Esophagus squamous epithelium (tissue), 5 donors: ENCODE measurements around the gene KCTD5. TPM values are rescaled to one million over a fixed set of nuclear protein-coding genes. Genes with fewer than 3 reads are reported as not detected.
"Not testable (repeated sequence)": the region's sequence is repeated elsewhere in the genome, so short reads cannot be mapped to it uniquely, and the experiment has no call there.

ENCODE experiments used
- DNase-seq: peaks from one replicate; lab custom pipeline; 2025; lab: John Stamatoyannopoulos, UW
- H3K27ac ChIP-seq, 4 donors: fragments of 200-600 bp; sonication (generic); one replicate each; pipeline ENCODE4 v1.5.1; 2016 to 2019; ENCODE audit warnings: mild to moderate bottlenecking in 1 of 4
- H3K27me3 ChIP-seq, 4 donors: fragments of 200-600 bp; sonication (generic); 1 replicate in 3 of 4; 2 replicates in 1 of 4; pipeline versions ENCODE4 v1.5.1 to v1.6.0; 2017 to 2021; ENCODE audit warnings: antibody characterized with exemption in 1 of 4
- H3K36me3 ChIP-seq, 3 donors: fragments of 200-600 bp; sonication (generic); one replicate each; pipeline ENCODE4 v1.5.1; 2016 to 2019
- H3K4me1 ChIP-seq, 3 donors: fragments of 200-600 bp; sonication (generic); one replicate each; pipeline ENCODE4 v1.5.1; 2017 to 2019
- H3K4me3 ChIP-seq, 4 donors: fragments of 200-600 bp; sonication (generic); 1 replicate in 3 of 4; 2 replicates in 1 of 4; pipeline ENCODE4 v1.5.1; 2016 to 2019; ENCODE audit warnings: mild to moderate bottlenecking in 2 of 4, moderate library complexity in 1 of 4
- H3K9me3 ChIP-seq, 3 donors: fragments of 200-600 bp; sonication (generic); one replicate each; pipeline ENCODE4 v1.5.1; 2016 to 2019
- POLR2A ChIP-seq, 4 donors: fragments of 450-650 bp; IDR thresholded peaks; one replicate each; pipeline ENCODE4 v1.6.1; 2017; ENCODE audit warnings: antibody characterized with exemption in 4 of 4, mild to moderate bottlenecking in 4 of 4, moderate library complexity in 3 of 4
- whole genome bisulfite sequencing, 2 donors: methylation state at CpG; one replicate each; pipeline ENCODE4 v1.1.5; 2018; 5-methylcytosine and 5-hydroxymethylcytosine counted together
- intact Hi-C: fragments of 100-400 bp; cut with DNase I; formaldehyde crosslinking; loops from one replicate; pipeline ENCODE4 v1.15.0; 2022
- total RNA-seq, 4 donors: library from RNA; depleted of rRNA; stranded (reverse); fragments of >200 nt; gene quantifications; one replicate each; pipeline ENCODE4 v1.1.0, GENCODE V29; 2016
- TF ChIP-seq, protein P1 (sequence below), 6 experiments: fragments of 450-650 bp in 4 of 6; fragments of 200-600 bp in 2 of 6; sonication (generic) in 2 of 6; IDR thresholded peaks; one replicate each; pipeline ENCODE4 v1.5.1; 2016 to 2019; ENCODE audit warnings: antibody characterized with exemption in 6 of 6, mild to moderate bottlenecking in 4 of 6, moderate library complexity in 4 of 6
- donor health status: DM: yes; HTN: yes; CAD: no.

The KCTD5 gene
- total RNA-seq, 4 donors from 2014 or later, result 24.8 to 51.9 (median 40.3) TPM

DNA sequence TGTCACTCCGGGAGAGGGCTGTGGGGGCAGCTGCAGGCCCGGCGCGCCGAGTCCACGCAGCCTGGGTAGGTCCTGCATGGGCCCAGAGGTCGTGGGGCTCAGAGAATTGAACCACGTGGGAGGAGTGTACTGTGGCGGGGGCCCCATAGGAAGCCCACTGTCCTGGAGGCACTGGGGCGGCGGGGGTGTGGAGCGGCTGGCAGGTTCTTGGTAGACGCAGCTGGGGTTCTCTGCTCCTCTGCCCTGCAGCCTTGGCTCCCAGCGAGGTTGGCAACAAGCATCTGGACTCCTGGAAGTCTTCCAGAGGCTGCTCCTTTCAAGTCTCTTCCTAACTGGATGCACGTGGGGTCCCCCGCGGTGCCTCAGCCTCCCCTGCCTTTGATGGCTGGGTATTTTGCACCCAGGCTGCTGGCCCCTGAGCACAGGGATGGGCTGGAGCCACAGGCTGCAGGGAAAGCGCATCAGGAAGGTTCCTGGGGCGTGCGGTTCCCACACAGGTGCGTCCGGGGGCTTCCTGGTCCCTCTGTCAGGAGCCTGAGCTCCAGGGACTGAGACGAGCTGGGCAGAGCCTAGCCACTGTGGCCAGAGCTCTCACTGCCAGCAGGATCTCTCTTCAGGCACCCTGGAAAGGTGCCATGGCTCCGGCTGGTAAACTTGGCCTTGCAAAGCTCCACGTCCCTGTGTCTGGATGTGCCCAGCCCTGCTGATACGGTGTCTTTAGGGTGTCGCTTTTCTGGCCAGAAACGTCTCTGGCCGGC, 9.3 kb downstream of the KCTD5 start:
- Histone ChIP-seq H3K4me1 (peaks cover 4 to 44% (median 7%) of the 10 kb centered on the region in 3 donors), H3K27ac (no peak overlapping the region), H3K4me3 (no peak overlapping the region), H3K36me3 (peaks cover 0 to 39% (median 8%) of the 10 kb centered on the region in 3 donors), H3K27me3 (no peaks in the 10 kb centered on the region), H3K9me3 (no peaks in the 10 kb centered on the region)
- intact Hi-C loops, result no loop called here
- WGBS, 2 donors, result 20% methylated on average over 1 of the region's 29 CpGs; no CpG with 5 or more reads in 1 of the 2 donors
- no peak for TF ChIP-seq POLR2A (IDR thresholded peaks at IDR 0.05)
- TF ChIP-seq, protein P1, sequence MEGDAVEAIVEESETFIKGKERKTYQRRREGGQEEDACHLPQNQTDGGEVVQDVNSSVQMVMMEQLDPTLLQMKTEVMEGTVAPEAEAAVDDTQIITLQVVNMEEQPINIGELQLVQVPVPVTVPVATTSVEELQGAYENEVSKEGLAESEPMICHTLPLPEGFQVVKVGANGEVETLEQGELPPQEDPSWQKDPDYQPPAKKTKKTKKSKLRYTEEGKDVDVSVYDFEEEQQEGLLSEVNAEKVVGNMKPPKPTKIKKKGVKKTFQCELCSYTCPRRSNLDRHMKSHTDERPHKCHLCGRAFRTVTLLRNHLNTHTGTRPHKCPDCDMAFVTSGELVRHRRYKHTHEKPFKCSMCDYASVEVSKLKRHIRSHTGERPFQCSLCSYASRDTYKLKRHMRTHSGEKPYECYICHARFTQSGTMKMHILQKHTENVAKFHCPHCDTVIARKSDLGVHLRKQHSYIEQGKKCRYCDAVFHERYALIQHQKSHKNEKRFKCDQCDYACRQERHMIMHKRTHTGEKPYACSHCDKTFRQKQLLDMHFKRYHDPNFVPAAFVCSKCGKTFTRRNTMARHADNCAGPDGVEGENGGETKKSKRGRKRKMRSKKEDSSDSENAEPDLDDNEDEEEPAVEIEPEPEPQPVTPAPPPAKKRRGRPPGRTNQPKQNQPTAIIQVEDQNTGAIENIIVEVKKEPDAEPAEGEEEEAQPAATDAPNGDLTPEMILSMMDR (IDR thresholded peaks at IDR 0.05), result no peak
- no peak for DNase-seq

DNA sequence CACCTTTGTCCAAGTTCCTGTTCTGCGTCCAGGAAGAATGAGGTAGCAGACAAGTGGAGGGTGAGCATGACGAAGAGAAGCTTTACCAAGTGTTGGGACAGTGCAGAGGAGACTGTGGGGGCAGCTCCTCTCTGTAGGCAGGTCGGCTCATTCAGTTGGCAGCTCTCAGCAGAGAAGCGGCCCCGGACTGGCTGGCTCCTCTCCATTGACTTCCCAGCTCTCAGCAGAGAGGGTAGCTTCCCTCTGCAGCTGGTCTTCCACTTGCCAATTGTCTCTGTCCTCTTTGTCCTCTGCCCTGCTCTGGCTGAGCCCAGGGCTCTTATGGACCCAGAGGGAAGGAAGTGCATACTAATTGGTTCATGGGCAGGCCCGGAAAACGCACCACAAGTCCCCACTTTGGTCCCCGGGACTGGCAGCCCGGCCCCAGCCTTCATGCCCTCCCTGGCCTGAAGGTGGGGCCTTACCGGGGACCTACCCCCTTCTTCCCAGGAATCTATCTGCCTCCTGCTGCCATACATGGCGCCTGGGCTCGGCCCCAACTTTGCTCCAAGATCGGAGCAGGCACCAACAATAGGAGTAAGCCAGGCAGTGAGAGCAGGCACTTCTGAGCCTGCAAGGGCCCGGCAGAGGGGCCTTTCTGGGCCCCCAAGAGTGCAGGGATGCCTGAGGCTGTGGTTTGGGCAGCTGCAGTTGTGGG, 10.1 kb downstream of the KCTD5 start:
- no peaks in the 10 kb centered on the region for H3K9me3 ChIP-seq
- WGBS, 2 donors, result 82% methylated on average over 6 of the region's 14 CpGs; no CpG with 5 or more reads in 1 of the 2 donors
- TF ChIP-seq, protein P1 (IDR thresholded peaks at IDR 0.05), result no peak
- no peak for TF ChIP-seq POLR2A (IDR thresholded peaks at IDR 0.05)
- peak overlapping the region in 1 of 4 donors; percentile 7 for H3K27ac ChIP-seq
- peaks cover 5 to 46% (median 14%) of the 10 kb centered on the region in 3 donors for H3K36me3 ChIP-seq
- intact Hi-C loops, result no loop called here
- no peak overlapping the region for H3K4me3 ChIP-seq
- H3K27me3 ChIP-seq, result no peaks in the 10 kb centered on the region
- no peak for DNase-seq
- peaks cover 4 to 37% (median 7%) of the 10 kb centered on the region in 3 donors for H3K4me1 ChIP-seq

DNA sequence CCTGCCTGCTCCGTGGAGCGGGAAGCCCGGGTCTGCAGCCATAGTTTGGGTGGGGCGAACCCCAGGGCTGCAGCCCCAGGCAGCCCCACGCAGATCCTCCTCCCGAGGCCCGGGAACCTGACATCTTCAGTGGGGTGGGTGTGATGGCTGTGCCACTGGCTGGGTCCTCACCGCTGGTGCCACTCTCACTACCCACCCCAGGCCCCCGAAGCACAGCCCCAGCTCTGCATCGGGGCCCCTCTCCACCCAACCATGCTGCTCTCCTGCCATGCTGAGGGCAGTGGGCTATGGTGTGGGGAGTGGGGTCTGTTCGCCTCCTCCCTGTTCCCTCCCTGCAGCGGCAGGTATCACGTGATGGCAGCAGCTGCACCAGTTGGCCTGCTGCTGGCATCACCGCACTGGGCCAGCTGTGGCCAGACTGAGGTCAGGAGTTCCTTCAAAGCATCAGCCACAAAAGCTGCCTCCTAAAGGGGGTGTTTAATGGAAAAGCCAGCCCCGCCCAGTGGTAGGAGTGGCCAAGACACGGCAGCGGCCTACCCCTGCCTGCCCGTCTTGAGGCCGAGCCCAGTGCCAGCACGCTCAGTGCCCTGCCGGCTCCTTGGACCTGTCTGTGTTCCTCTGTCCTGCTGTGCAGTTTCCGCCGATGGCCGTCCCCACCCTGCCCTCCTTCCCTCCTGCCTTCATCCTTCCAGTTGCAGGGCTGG, 10.8 kb downstream of the KCTD5 start:
- H3K27me3 ChIP-seq, result no peaks in the 10 kb centered on the region
- no peak for DNase-seq
- intact Hi-C loops, result no loop called here
- H3K36me3 ChIP-seq, result peaks cover 7 to 49% (median 16%) of the 10 kb centered on the region in 3 donors
- TF ChIP-seq, protein P1 (IDR thresholded peaks at IDR 0.05), result no peak
- TF ChIP-seq POLR2A (IDR thresholded peaks at IDR 0.05), result no peak
- peaks cover 0 to 30% (median 7%) of the 10 kb centered on the region in 3 donors for H3K4me1 ChIP-seq
- no peak overlapping the region for H3K4me3 ChIP-seq
- peak overlapping the region in 1 of 4 donors; percentile 7 for H3K27ac ChIP-seq
- WGBS, 2 donors, result 55 to 71% methylated on average over 8 of the region's 24 CpGs
- H3K9me3 ChIP-seq, result no peaks in the 10 kb centered on the region

DNA sequence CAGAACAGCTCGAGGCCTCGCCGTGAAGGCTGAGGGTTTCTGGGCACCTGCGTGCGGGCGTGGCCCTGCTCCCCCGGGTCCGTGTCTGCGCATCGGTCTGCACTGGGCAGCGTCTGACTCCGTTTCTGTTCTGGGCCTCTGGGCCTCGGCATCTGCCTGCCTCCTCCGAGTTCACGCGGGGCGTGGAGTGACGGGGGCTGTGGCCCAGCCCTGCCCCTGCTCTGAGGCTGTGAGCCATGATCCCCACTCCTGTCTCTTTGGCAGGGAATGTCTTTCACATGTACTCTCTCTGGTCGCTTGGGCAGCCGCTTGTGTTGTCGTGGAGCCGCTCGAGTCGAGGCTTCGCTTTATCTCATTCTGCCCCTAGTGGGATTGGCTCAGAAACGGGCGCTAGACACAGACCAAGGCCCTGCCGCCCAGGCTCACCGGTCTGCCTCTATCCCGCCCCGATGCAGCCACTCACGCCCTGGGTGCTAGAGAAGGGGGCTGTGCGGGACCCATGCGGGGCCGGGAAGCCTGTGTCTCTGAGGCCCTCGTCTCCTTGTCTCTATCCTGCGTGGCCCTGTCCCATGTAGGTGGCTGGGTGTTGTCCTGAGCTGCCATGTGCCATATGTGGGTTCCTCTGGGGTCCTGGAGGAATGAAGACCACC, 14.4 kb downstream of the KCTD5 start:
- H3K27me3 ChIP-seq, H3K4me3 ChIP-seq, DNase-seq, intact Hi-C loops, H3K27ac ChIP-seq, H3K9me3 ChIP-seq: not testable (repeated sequence)
- 90 to 98% methylated on average over 6 to 8 of the region's 37 CpGs for WGBS, 2 donors
- Histone ChIP-seq H3K36me3 (peaks cover 36 to 67% (median 38%) of the 10 kb centered on the region in 3 donors), H3K4me1 (peaks cover 0 to 18% (median 7%) of the 10 kb centered on the region in 3 donors)

DNA sequence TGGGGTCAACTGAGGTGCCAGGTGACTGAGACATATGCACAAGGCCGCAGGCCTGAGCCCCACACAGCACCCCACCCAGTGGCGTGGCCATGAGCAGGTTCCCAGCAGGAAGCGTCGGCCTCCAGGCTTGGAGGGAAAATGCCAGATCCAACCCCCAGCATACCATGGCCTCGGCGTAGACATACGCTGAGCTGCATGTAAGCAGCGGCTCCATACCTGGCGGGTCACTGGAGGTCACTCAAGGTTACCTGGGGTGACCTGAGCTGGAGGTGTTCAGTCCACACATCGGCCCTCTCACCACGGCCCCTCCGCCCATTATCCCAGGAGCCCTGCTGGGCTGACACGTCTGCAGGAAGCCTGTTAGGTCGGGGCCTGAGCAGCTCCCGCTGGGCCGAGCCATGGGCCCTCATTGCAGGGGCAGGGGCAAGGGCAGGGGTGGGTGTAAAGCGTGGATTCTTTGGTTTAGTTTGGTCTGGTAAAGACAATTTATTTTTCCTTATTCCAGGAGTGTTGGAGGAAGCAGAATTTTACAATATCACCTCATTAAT, 15.2 kb downstream of the KCTD5 start:
- 90 to 93% methylated on average over 12 to 15 of the region's 17 CpGs for WGBS, 2 donors
- TF ChIP-seq POLR2A (IDR thresholded peaks at IDR 0.05), result no peak
- TF ChIP-seq, protein P1 (IDR thresholded peaks at IDR 0.05), result no peak
- intact Hi-C loops, result no loop called here
- Histone ChIP-seq H3K9me3 (no peaks in the 10 kb centered on the region), H3K4me3 (no peak overlapping the region), H3K4me1 (peaks cover 0 to 11% (median 0%) of the 10 kb centered on the region in 3 donors), H3K27me3 (no peaks in the 10 kb centered on the region), H3K36me3 (peaks cover 43 to 67% (median 45%) of the 10 kb centered on the region in 3 donors), H3K27ac (no peak overlapping the region)
- DNase-seq, result no peak
